GM18502 (cell line): ENCODE data around the gene USP6.
"Not testable (repeated sequence)": the region's sequence is repeated elsewhere in the genome, so short reads cannot be mapped to it uniquely, and the experiment has no call there.

Experiments
- ATAC-seq: cut with Tn5 transposase; IDR thresholded peaks from one replicate; pipeline ENCODE4 v1.9.1; 2021; ENCODE audit warnings: mild to moderate bottlenecking; ENCODE audit not compliant: unreplicated experiment, poor library complexity

Gene USP6

GRCh38 chr17:5183410-5183793, 67.6 kb downstream of the USP6 start:
- ATAC-seq = no peak

- no peak for ATAC-seq
Observed at GRCh38 chr17:5184288-5184687, 68.5 kb downstream of the USP6 start.

- peak; percentile 94 for ATAC-seq
Observed at GRCh38 chr17:5191541-5192417, 75.9 kb downstream of the USP6 start, which contains the start of gene ZNF594. Gene ZNF594 (minus strand): TSS chr17:5191868. CDS start chr17:5184256, 7,612 bp downstream.

- no peak for ATAC-seq
Observed at GRCh38 chr17:5194346-5194745, 78.5 kb downstream of the USP6 start.

- no peak for ATAC-seq
Observed at GRCh38 chr17:5198472-5198871, 82.6 kb downstream of the USP6 start.

- no peak for ATAC-seq
Observed at GRCh38 chr17:5200360-5200759, 84.5 kb downstream of the USP6 start.

GRCh38 chr17:5201011-5201410, 85.2 kb downstream of the USP6 start:
- ATAC-seq = no peak

- no peak for ATAC-seq
Observed at GRCh38 chr17:5203178-5203907, 87.5 kb downstream of the USP6 start.

GRCh38 chr17:5203908-5204294, 88.1 kb downstream of the USP6 start:
- ATAC-seq = no peak

- ATAC-seq = no peak
Observed at GRCh38 chr17:5209396-5209795, 93.6 kb downstream of the USP6 start.

- no peak for ATAC-seq
Observed at GRCh38 chr17:5210091-5210490, 94.3 kb downstream of the USP6 start.

- ATAC-seq = no peak
Observed at GRCh38 chr17:5210614-5211252, 94.9 kb downstream of the USP6 start.

- no peak for ATAC-seq
Observed at GRCh38 chr17:5211458-5211857, 95.6 kb downstream of the USP6 start.

- not testable (repeated sequence) for ATAC-seq
Observed at GRCh38 chr17:5217562-5217961, 101.7 kb downstream of the USP6 start.

GRCh38 chr17:5219536-5219935, 103.7 kb downstream of the USP6 start:
- ATAC-seq = no peak

GRCh38 chr17:5220074-5220473, 104.2 kb downstream of the USP6 start:
- ATAC-seq = no peak

GRCh38 chr17:5221912-5222311, 106.1 kb downstream of the USP6 start:
- not testable (repeated sequence) for ATAC-seq
